CD1c-positive myeloid dendritic cell (primary cell): ENCODE measurements around the gene LRRFIP1.

Experiments
- DNase-seq: peaks from one replicate; pipeline ENCODE4 v3.0.0-alpha.2; 2016; ENCODE audit errors: extremely low spot score

The LRRFIP1 gene

GRCh38 chr2:237663517-237664110, 36.2 kb downstream of the LRRFIP1 start:
- DNase-seq = no peak

GRCh38 chr2:237664151-237664550, 36.8 kb downstream of the LRRFIP1 start:
- no peak for DNase-seq

DNA sequence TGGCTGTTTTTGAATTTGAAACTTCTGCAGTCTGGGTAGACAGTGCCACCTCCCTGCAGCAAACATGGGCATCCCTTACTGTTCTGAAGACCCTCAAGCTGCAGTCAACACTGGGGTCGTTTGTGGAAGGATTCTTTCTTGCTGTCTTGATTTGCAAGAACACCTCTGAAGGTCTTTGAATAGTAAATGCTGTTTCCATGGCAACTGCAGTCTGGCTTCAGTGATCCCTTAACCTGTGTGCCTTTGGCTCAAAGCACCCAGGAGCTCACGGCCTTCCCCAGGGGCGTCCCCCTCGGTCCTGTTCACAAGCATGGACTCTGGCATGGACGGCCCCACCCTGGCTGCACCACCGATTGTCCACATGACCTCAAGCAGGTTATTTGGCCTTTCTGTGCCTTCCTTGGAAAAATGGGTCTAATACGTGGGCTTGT, 38.3 kb downstream of the LRRFIP1 start:
- no peak for DNase-seq

DNA sequence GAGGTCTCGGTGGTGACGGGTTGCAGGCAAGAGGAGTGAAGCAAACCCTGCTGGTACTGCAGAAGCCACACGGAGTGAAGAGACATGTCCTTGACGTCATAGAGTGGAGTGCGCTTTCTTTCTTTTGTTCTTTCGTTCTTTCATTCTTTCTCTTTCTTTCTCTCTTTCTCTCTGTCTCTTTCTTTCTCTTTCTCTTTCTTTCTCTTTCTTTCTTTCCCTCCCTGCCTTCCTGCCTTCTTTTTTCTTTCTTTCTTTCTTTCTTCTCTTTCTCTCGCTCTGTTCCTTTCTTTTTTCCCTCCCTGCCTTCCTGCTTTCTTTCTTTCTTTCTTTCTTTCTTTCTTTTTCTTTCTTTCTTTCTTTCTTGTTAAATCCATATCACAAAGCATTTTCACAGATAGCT, 39.2 kb downstream of the LRRFIP1 start:
- DNase-seq = no peak

GRCh38 chr2:237667050-237667576, 39.7 kb downstream of the LRRFIP1 start:
- DNase-seq = peak; percentile 13

DNA sequence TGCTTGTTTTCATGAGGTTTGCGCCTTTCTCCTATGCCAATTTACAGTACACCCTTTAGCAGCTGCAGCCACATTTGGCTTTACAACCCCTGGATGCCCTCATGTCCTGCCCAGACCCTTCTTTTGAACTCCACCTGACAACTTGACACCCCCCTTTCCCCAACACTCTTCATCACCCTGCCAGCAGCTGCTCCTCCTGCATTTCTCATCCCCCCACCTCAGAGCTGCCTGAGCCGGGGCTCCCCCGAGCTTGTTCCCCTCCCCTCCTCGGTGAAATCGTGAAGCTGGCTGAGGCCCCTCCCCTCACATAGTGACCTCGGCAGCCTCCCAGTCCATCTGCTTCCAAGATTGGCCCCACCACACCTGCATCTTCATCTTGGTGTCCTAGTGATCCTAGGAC, 40.5 kb downstream of the LRRFIP1 start:
- DNase-seq = no peak

DNA sequence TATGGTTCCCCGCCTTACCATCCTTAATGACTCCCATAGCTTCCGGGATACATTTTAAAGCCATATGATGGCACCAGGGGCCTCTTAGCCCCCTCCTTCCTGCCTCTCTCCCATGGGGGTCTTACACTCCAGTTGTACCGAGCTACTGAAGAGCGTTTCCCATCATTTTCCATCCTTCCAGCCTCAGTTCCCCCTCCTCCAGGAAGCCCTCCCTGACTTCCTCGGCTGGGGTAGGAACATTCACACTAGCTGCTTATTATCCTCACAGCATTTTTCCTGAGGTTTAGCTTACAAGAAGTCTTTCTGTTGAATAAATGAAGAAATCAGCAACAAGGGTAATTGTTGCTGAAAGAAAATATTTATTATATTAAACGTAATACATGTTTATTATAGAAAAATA, 41.1 kb downstream of the LRRFIP1 start:
- no peak for DNase-seq

- DNase-seq = no peak
Observed at GRCh38 chr2:237669283-237669627, 41.9 kb downstream of the LRRFIP1 start.

- DNase-seq = no peak
Observed at GRCh38 chr2:237669628-237670392, 42.4 kb downstream of the LRRFIP1 start.

DNA sequence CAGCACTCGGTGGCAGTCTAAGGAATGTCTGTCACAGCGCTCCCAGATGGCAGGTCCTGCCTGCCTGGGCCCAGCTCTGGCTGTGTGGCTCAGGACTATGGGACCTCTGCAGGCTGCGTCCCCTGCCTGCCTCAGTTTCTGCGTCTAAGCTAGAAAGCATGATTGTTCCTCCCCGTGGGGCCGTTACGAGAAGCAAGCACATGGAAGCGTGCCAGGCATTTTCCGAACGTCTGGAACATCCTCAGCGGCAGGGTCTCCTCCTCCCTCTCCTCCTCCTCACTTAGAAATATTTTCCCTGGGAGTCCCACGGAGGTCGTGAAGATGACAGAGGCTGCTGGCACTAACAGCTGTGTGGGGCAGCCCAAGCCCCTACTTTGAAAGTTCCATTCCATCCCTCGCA, 43.3 kb downstream of the LRRFIP1 start:
- DNase-seq = no peak

DNA sequence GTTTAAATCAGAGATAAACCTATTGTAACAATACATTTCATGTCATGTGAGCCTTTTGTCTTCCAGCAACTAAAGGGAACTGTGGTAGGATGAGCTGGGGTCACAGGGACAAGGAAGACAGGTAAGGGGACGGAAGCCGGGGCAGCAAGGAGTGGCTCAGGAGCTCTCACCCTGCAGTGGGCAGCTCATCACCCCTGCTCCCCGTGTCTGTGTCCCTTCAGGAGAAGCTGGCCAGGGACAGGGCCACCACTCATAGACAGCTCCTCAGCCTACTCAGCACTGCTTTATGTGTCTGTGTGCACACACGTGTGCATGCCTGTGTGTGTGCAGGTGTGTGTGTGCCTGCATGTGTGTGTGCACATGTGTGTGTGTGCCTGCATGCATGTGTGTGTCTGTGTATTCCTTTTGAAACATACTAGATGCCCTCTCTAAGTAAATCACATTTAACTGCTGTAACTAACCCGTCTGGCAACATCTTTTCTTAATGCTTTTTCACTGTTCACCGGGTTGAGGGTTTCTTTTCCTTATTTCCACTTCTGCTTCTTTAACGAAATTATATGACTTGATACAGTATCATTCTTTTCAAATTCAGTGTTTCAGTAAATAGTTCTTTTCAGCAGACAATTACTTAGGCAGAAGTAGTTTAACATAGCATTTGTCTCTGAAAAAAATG, 44.2 kb downstream of the LRRFIP1 start:
- DNase-seq = no peak

GRCh38 chr2:237672731-237673129, 45.3 kb downstream of the LRRFIP1 start:
- no peak for DNase-seq

GRCh38 chr2:237673130-237674001, 46.0 kb downstream of the LRRFIP1 start:
- DNase-seq = peak; percentile 98

- DNase-seq = peak; percentile 97
Observed at GRCh38 chr2:237674731-237675276, 47.4 kb downstream of the LRRFIP1 start.

DNA sequence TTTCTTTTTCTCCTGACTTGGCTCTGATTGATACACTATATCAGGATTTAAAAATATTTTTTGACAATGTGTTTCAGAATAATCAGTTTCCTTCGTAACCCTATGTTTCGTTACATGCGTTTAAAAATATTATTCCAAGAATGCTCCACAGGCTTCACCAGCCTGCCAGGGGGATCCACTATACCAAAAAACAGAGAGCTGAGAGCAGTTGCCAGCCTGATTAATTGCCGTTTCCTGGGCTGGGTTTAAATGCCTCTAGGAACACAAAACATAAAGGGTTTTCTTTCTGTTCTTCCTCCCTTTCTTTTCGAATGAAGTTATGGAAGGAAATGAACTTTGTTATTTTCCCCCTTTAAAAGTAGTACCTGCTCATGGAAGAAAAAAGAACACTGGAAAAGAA, 47.9 kb downstream of the LRRFIP1 start:
- DNase-seq = no peak

- DNase-seq = no peak
Observed at GRCh38 chr2:237680702-237681478, 53.5 kb downstream of the LRRFIP1 start.

DNA sequence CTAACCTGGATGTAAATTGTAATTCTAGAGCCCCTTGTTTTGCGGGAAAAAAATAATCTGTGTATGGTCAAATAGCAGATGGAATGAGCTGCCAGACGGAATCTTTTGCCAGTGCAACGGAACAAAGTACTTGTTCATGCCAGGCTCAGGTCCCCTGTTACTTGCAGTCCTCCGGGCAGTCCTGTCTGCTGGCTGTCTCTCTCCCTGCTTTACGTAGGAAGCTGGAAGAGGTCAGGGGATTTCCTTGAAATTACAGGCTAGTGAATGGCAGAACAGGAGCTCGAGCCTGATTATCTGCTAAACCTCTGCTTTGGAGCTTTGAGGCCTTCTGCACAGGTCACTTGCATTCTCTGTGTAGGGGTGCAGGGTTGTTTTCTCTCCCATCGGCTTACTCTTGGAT, 54.8 kb downstream of the LRRFIP1 start:
- DNase-seq = no peak

DNA sequence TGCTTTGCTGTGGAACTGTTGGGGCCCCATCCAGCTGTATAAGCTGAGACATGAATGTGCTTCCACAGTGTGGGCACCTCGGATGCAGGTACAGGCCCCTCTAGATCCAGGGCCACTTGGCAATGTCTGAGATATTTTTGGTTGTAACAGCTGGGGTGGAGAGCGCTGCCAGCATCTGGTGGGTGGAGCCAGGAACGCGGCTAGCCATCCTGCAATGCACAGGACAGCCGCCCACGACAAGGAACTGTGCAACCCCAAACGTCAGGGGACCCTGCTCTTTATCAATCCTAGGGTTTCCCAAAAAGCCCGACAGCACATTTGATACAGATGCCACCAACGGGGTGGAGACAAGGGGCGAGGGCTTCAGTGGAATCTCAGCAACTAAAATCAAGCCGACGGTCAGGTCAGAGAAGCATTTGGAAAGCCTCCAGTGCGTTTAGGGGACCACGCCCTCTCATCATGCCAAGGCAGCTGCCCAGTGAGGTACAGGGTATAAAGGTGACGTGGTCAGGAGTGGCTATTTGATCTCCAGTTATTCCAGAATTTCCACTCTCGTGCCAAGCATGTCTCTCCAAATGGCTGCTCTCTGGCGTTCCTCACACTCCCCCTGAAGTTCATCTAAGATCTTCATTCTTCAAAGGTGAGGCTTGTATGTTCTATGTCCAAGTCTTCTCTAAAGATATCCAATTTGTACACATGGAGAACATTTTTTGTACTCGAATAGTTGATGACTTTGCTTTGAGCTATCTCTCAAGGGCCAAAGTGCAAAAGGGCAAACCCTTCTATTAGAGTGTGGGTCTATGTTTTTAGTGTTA, 55.7 kb downstream of the LRRFIP1 start:
- peak; percentile 24 for DNase-seq

DNA sequence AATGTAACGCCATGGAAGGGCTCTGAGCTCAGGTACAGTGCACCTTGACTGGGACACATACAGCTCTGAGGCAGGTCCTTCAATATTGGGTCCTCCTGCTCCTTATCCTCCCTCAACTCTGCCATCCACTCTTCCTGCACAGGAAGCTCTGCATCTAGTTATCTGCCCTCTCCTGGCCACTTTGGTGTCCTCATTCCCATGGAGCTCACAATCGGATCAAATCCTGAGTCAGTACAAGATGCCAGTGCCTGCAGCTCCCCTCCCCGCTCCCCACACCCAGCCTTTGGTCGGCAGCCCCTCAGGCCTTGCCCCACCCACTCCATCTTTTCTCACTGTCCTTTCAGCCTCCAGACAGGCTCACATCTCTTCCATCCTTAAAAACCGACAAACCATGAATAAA, 58.0 kb downstream of the LRRFIP1 start:
- peak; percentile 17 for DNase-seq

- DNase-seq = peak; percentile 69
Observed at GRCh38 chr2:237686659-237687136, 59.3 kb downstream of the LRRFIP1 start.
